NCI-H748 (cell line): Measurements from ENCODE around the gene SOX11.
A peak's percentile ranks its signal among the peaks of the same experiment; 100 is the strongest.
"Not testable (repeated sequence)": the region's sequence is repeated elsewhere in the genome, so short reads cannot be mapped to it uniquely, and the experiment has no call there.

ENCODE experiments used
- DNase-seq: peaks from one replicate; lab custom pipeline; 2025; ENCODE audit not compliant: unreplicated experiment; lab: John Stamatoyannopoulos, UW

The SOX11 gene

GRCh38 chr2:5691985-5692529 is at the start of gene SOX11:
SOX11 (plus strand) TSS chr2:5692384; CDS start chr2:5692722, 338 bp downstream.
- DNase-seq, result peak; percentile 92

GRCh38 chr2:5652734-5653133 is 39.5 kb upstream of the SOX11 start:
- DNase-seq, result not testable (repeated sequence)

GRCh38 chr2:5653756-5654155 is 38.4 kb upstream of the SOX11 start:
- DNase-seq, result not testable (repeated sequence)

- no peak for DNase-seq
Measured at GRCh38 chr2:5657231-5657630, 35.0 kb upstream of the SOX11 start.

- no peak for DNase-seq
Measured at GRCh38 chr2:5660591-5660990, 31.6 kb upstream of the SOX11 start.

GRCh38 chr2:5661362-5661761 is 30.8 kb upstream of the SOX11 start:
- DNase-seq, result no peak

GRCh38 chr2:5664278-5664681 is 27.9 kb upstream of the SOX11 start:
- DNase-seq, result peak; percentile 44

GRCh38 chr2:5665066-5665465 is 27.1 kb upstream of the SOX11 start:
- no peak for DNase-seq

GRCh38 chr2:5666798-5667197 is 25.4 kb upstream of the SOX11 start:
- no peak for DNase-seq

GRCh38 chr2:5667655-5668054 is 24.5 kb upstream of the SOX11 start:
- DNase-seq, result not testable (repeated sequence)

- no peak for DNase-seq
Measured at GRCh38 chr2:5668682-5669250, 23.4 kb upstream of the SOX11 start.

- DNase-seq, result no peak
Measured at GRCh38 chr2:5672749-5673144, 19.4 kb upstream of the SOX11 start.

- DNase-seq, result peak; percentile 76
Measured at GRCh38 chr2:5673145-5674025, 18.8 kb upstream of the SOX11 start.

- no peak for DNase-seq
Measured at GRCh38 chr2:5674026-5674340, 18.2 kb upstream of the SOX11 start.

- no peak for DNase-seq
Measured at GRCh38 chr2:5677133-5677532, 15.1 kb upstream of the SOX11 start.

- no peak for DNase-seq
Measured at GRCh38 chr2:5683471-5683870, 8.7 kb upstream of the SOX11 start.

- peak; percentile 74 for DNase-seq
Measured at GRCh38 chr2:5685225-5685624, 7.0 kb upstream of the SOX11 start.

GRCh38 chr2:5686068-5686467 is 6.1 kb upstream of the SOX11 start:
- DNase-seq, result no peak

- DNase-seq, result no peak
Measured at GRCh38 chr2:5686536-5686935, 5.6 kb upstream of the SOX11 start.

- DNase-seq, result no peak
Measured at GRCh38 chr2:5689750-5690149, 2.4 kb upstream of the SOX11 start.

GRCh38 chr2:5690286-5690685 is 1.9 kb upstream of the SOX11 start:
- no peak for DNase-seq

- DNase-seq, result no peak
Measured at GRCh38 chr2:5690718-5691220, 1.4 kb upstream of the SOX11 start.
